ENCODE measurements around the gene ZNF516.

Gene ZNF516

DNA sequence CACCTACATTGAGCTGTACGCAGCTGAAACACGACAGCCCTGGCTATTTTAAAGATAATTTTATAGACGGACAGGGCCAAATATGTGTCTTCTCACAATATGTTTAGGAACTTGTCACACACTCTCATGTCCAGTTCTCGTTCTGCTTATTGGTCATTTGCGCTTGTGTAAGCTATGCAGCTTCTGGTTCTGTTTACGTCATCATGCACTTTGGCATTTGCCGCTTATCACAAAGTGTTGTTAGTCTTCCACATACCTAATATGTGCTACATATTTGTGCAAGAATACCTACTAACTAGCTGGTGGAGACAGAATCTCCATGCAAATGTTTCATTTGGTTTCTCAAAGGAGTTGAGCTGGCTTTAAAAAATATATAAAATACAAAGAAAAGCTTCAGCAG, 7.5 kb upstream of the ZNF516 start:
- TF ChIP-seq, protein P1, sequence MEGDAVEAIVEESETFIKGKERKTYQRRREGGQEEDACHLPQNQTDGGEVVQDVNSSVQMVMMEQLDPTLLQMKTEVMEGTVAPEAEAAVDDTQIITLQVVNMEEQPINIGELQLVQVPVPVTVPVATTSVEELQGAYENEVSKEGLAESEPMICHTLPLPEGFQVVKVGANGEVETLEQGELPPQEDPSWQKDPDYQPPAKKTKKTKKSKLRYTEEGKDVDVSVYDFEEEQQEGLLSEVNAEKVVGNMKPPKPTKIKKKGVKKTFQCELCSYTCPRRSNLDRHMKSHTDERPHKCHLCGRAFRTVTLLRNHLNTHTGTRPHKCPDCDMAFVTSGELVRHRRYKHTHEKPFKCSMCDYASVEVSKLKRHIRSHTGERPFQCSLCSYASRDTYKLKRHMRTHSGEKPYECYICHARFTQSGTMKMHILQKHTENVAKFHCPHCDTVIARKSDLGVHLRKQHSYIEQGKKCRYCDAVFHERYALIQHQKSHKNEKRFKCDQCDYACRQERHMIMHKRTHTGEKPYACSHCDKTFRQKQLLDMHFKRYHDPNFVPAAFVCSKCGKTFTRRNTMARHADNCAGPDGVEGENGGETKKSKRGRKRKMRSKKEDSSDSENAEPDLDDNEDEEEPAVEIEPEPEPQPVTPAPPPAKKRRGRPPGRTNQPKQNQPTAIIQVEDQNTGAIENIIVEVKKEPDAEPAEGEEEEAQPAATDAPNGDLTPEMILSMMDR (IDR thresholded peaks at IDR 0.05; ENCODE audit: extremely low read depth, insufficient read depth, missing control alignments), result no peak
- in situ Hi-C loops (cut with MboI; ENCODE audit: low pct_unique_long_range_greater_than_20kb, low sequenced_read_pairs, unreplicated experiment), result no loop called here

DNA sequence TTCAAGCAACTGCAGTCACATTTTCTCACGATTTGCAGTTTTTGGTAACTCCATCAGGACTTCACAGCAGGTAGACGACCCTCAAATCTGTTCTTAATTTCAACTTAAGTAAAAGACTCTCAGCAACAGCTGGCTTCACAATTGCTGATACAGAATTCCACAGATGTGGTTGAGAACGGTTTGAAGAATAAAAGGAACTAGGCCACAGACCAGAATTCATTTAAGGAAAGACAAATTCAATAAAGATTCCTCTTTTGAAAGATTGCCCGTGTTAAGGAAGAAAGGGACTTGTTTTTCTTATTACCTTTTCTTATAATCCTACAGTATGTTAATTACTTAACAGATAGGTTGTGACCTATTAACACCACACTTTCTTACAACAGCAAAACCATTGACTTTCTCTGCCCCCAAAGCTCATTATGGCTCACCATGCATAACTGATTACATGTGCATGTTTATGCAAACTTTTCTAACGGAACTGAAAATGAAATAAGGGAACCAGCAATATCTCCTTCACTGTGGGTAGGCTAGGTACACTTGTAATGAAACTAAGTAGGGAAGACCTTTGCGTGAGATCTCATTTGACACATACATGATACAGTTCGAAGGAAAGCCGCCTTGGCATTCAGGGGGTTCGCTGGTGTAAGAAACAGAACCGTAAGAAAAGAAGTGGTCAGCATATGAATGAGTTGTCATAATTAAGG, 4.7 kb upstream of the ZNF516 start:
- peak; percentile 62 for DNase-seq (ENCODE audit: low spot score)
- TF ChIP-seq, protein P1 (IDR thresholded peaks at IDR 0.05; ENCODE audit: extremely low read depth, insufficient read depth, missing control alignments), result no peak
- in situ Hi-C loops (cut with MboI; ENCODE audit: low pct_unique_long_range_greater_than_20kb, low sequenced_read_pairs, unreplicated experiment), result no loop called here

More for the DNA sequence above, 7.5 kb upstream of the ZNF516 start:
- DNase-seq (ENCODE audit: low spot score), result no peak

DNA sequence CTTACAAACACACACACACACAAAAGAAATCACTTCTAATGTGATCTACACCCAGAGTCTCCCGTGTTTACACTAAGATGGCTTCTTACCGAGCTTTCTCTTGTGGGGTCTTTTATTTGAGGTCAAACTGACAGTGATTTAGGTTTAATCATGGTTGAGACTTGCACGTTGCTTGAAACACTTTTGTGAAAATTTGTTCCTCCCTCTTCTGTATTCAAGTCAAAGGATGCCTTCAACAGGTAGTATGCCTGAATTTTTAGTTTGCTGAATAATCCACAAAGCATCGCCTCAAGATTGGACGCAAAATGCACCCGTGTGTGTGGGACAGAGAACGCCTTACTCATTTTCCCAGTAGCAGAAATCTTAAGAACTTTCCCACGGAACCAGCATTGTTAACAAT, 4.0 kb upstream of the ZNF516 start:
- in situ Hi-C loops (cut with MboI; ENCODE audit: low pct_unique_long_range_greater_than_20kb, low sequenced_read_pairs, unreplicated experiment), result no loop called here
- no peak for DNase-seq (ENCODE audit: low spot score)
- TF ChIP-seq, protein P1 (IDR thresholded peaks at IDR 0.05; ENCODE audit: extremely low read depth, insufficient read depth, missing control alignments), result no peak

DNA sequence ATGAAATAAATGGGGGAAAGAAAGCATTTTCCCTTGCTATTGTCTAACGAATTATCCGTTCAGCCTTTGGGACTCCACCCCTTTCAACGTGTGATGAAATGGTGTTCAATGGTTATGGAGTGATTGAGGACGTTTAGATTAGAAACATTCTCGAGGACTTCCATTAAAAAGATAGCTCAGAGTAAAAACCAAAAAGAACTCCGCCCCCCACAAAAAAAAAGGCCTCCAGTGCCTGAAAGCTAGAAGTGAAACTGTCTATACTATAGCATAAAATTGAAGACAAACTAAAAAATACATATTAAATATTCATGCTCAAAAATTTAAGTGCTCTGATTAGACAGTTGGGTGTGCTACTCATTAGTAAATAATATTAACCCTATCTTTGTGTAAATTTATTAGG, 3.0 kb upstream of the ZNF516 start:
- in situ Hi-C loops (cut with MboI; ENCODE audit: low pct_unique_long_range_greater_than_20kb, low sequenced_read_pairs, unreplicated experiment), result no loop called here
- TF ChIP-seq, protein P1 (IDR thresholded peaks at IDR 0.05; ENCODE audit: extremely low read depth, insufficient read depth, missing control alignments), result no peak
- no peak for DNase-seq (ENCODE audit: low spot score)

DNA sequence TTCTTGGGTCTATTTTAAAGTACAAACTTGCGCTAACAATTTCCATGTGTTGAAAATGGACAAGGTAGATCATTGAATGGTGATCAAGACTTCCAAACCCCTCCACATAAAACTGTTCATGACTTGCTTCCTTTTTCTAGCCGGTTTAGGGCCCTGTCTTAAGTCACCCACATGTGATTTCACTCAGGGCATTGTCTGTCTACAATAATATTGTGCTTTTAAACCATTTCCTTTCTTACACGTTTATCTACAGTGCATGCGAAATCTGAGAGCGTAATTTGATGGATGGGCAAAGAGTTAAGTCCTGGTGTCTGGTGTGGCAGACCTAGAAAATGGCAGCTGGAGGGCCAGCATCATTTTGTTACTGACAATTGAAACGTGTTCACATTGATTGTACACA, 2.0 kb upstream of the ZNF516 start:
- TF ChIP-seq, protein P1 (IDR thresholded peaks at IDR 0.05; ENCODE audit: extremely low read depth, insufficient read depth, missing control alignments), result no peak
- in situ Hi-C loops (cut with MboI; ENCODE audit: low pct_unique_long_range_greater_than_20kb, low sequenced_read_pairs, unreplicated experiment), result no loop called here
- no peak for DNase-seq (ENCODE audit: low spot score)

DNA sequence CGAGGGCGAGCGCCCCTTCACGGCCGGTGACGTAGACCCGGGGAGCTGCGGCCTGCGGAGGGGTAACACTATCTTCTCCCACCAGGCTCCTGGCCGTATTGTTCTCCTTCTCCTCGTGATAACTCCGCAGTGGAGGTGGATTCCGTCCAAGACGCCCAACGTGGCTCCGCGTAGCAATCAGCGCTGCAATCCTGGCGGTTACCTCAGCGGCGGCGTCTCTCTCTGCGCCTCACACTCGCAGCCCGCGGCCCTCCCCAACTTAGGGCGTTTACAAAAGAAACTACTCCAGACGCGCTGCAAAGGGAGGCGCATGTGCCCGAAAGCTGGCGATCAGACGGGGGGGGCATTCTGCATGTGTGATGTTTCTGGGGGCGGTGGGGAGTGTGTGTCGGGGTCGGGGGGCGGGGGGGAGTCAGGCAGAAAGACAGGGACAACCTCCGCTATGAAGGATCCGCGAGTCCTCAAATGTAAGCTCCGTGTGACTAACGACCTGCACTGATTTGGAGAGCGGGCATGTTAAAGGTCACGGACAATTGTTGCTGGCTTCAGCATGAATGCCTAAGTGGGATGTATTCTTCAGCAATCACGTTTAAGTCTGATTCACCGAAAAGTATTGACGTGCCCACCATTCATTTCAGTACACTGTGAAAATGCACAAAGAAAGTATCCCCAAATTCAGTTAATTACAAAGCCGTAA, 1.3 kb upstream of the ZNF516 start:
- TF ChIP-seq, protein P1 (IDR thresholded peaks at IDR 0.05; ENCODE audit: extremely low read depth, insufficient read depth, missing control alignments), result no peak
- in situ Hi-C loops (cut with MboI; ENCODE audit: low pct_unique_long_range_greater_than_20kb, low sequenced_read_pairs, unreplicated experiment), result no loop called here
- DNase-seq (ENCODE audit: low spot score), result no peak

All from GM13977 (cell line).